HG02981 (cell line): ENCODE data around the gene APBB2.
"Not testable (repeated sequence)": the region's sequence is repeated elsewhere in the genome, so short reads cannot be mapped to it uniquely, and the experiment has no call there.

Experiments
- ATAC-seq: cut with Tn5 transposase; IDR thresholded peaks from one replicate; pipeline ENCODE4 v1.9.1; 2021; ENCODE audit warnings: mild to moderate bottlenecking, moderate library complexity; ENCODE audit not compliant: unreplicated experiment

APBB2 gene

GRCh38 chr4:41160012-41160789 is 54.1 kb downstream of the APBB2 start:
- ATAC-seq, result no peak

- ATAC-seq, result no peak
Observed at GRCh38 chr4:41158756-41159155, 55.6 kb downstream of the APBB2 start.

GRCh38 chr4:41158274-41158673 is 56.1 kb downstream of the APBB2 start:
- ATAC-seq, result no peak

- no peak for ATAC-seq
Observed at GRCh38 chr4:41157009-41157408, 57.3 kb downstream of the APBB2 start.

- no peak for ATAC-seq
Observed at GRCh38 chr4:41156574-41156973, 57.8 kb downstream of the APBB2 start.

GRCh38 chr4:41155194-41155830 is 59.0 kb downstream of the APBB2 start:
- no peak for ATAC-seq

- no peak for ATAC-seq
Observed at GRCh38 chr4:41154814-41155177, 59.5 kb downstream of the APBB2 start.

- ATAC-seq, result no peak
Observed at GRCh38 chr4:41154010-41154813, 60.1 kb downstream of the APBB2 start.

GRCh38 chr4:41150401-41150800 is 63.9 kb downstream of the APBB2 start:
- no peak for ATAC-seq

- ATAC-seq, result not testable (repeated sequence)
Observed at GRCh38 chr4:41149568-41149967, 64.8 kb downstream of the APBB2 start.

GRCh38 chr4:41148931-41149330 is 65.4 kb downstream of the APBB2 start:
- ATAC-seq, result no peak

GRCh38 chr4:41148292-41148691 is 66.0 kb downstream of the APBB2 start:
- no peak for ATAC-seq

- ATAC-seq, result not testable (repeated sequence)
Observed at GRCh38 chr4:41147570-41147969, 66.8 kb downstream of the APBB2 start.

GRCh38 chr4:41146716-41147506 is 67.4 kb downstream of the APBB2 start:
- ATAC-seq, result no peak

- ATAC-seq, result no peak
Observed at GRCh38 chr4:41146196-41146595, 68.1 kb downstream of the APBB2 start.

- no peak for ATAC-seq
Observed at GRCh38 chr4:41145571-41146078, 68.7 kb downstream of the APBB2 start.

- ATAC-seq, result no peak
Observed at GRCh38 chr4:41144812-41145211, 69.5 kb downstream of the APBB2 start.

GRCh38 chr4:41144040-41144379 is 70.3 kb downstream of the APBB2 start:
- no peak for ATAC-seq

GRCh38 chr4:41143311-41144039 is 70.9 kb downstream of the APBB2 start:
- ATAC-seq, result no peak
